Body of pancreas (tissue), 4 donors: Measurements from ENCODE around the gene SGCE. TPM values are rescaled to one million over a fixed set of nuclear protein-coding genes. Genes with fewer than 3 reads are reported as not detected.

Experiments used
- ATAC-seq: fragments of 150-250 bp; one replicate; pipeline ENCODE4 v1.9.1; 2016
- DNase-seq, 4 donors: peaks; one replicate each; pipeline ENCODE4 v3.0.0-alpha.2; 2019
- H3K27ac ChIP-seq, 4 donors: fragments of 200-600 bp; sonication (generic); 1 replicate in 3 of 4; 2 replicates in 1 of 4; pipeline versions ENCODE4 v1.5.1 to v1.6.1; 2016 to 2019; ENCODE audit warnings: mild to moderate bottlenecking in 1 of 4, mixed read lengths in 1 of 4, moderate library complexity in 1 of 4
- H3K27me3 ChIP-seq, 2 donors: fragments of 200-600 bp; sonication (generic); one replicate each; pipeline ENCODE4 v1.6.0; 2016; ENCODE audit warnings: mild to moderate bottlenecking in 1 of 2
- H3K36me3 ChIP-seq, 2 donors: fragments of 200-600 bp; sonication (generic); replicated peaks in 1 of 2; 2 replicates each; pipeline ENCODE4 v1.5.1; 2016; ENCODE audit warnings: low read depth in 2 of 2; ENCODE audit not compliant: insufficient read depth in 1 of 2
- H3K4me1 ChIP-seq: fragments of 200-600 bp; sonication (generic); one replicate; pipeline ENCODE4 v1.6.0; 2016
- H3K4me3 ChIP-seq, 2 donors: fragments of 200-600 bp; sonication (generic); 1 replicate in 1 of 2; 2 replicates in 1 of 2; pipeline ENCODE4 v1.5.1; 2016 to 2019
- H3K9me3 ChIP-seq, 3 donors: fragments of 200-600 bp; sonication (generic); 1 replicate in 2 of 3; 2 replicates in 1 of 3; pipeline ENCODE4 v1.5.1; 2016
- POLR2A ChIP-seq, 3 donors: fragments of 450-650 bp; IDR thresholded peaks; one replicate each; pipeline ENCODE4 v1.6.1; 2016; ENCODE audit warnings: antibody characterized with exemption in 3 of 3, mild to moderate bottlenecking in 2 of 3
- WGBS, 2 donors: methylation state at CpG; one replicate each; pipeline ENCODE4 v1.1.5; 2017; 5-methylcytosine and 5-hydroxymethylcytosine counted together
- intact Hi-C: fragments of 100-400 bp; cut with DNase I; formaldehyde crosslinking; loops from one replicate; pipeline ENCODE4 v1.15.1; 2023
- total RNA-seq, 2 donors: library from RNA; depleted of rRNA; stranded (reverse); fragments of >200 nt; gene quantifications; one replicate each; pipeline ENCODE4 v1.1.0, GENCODE V29; 2016
- TF ChIP-seq, protein P1 (sequence below), 7 experiments: fragments of 450-650 bp in 4 of 7; fragments of 200-600 bp in 3 of 7; sonication (generic) in 3 of 7; IDR thresholded peaks; one replicate each; pipeline ENCODE4 v1.5.1; 2016 to 2019; ENCODE audit warnings: antibody characterized with exemption in 7 of 7

The SGCE gene
- total RNA-seq, 2 donors from 2014 or later, result 48.1 to 55.3 TPM

DNA sequence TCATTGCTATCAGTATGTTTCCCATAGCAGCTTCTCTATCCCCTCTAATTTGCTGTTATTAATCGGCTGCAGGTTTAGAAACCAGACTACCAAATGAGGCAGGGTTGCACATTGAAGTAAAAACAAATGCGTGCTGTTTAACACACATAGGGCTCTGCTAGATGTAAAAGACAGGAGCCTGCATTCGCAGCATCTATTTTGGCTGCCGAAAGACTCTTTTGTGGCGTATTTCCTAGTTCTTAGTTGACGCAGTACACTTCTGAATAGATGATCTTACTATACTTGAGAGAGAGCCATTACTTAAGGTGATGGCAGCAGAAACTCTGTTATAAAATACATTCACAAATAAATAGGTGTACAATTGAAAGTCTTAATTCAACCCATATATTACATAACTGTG lies 21.4 kb downstream of the SGCE start:
- Histone ChIP-seq H3K36me3 (no peaks in the 10 kb centered on the region), H3K4me1 (no peaks in the 10 kb centered on the region), H3K27ac (no peak overlapping the region), H3K4me3 (no peak overlapping the region), H3K27me3 (no peaks in the 10 kb centered on the region), H3K9me3 (no peaks in the 10 kb centered on the region)
- TF ChIP-seq POLR2A (IDR thresholded peaks at IDR 0.05), result no peak
- TF ChIP-seq, protein P1, sequence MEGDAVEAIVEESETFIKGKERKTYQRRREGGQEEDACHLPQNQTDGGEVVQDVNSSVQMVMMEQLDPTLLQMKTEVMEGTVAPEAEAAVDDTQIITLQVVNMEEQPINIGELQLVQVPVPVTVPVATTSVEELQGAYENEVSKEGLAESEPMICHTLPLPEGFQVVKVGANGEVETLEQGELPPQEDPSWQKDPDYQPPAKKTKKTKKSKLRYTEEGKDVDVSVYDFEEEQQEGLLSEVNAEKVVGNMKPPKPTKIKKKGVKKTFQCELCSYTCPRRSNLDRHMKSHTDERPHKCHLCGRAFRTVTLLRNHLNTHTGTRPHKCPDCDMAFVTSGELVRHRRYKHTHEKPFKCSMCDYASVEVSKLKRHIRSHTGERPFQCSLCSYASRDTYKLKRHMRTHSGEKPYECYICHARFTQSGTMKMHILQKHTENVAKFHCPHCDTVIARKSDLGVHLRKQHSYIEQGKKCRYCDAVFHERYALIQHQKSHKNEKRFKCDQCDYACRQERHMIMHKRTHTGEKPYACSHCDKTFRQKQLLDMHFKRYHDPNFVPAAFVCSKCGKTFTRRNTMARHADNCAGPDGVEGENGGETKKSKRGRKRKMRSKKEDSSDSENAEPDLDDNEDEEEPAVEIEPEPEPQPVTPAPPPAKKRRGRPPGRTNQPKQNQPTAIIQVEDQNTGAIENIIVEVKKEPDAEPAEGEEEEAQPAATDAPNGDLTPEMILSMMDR (IDR thresholded peaks at IDR 0.05), result no peak
- 87 to 88% methylated on average over 6 of the region's 6 CpGs for WGBS, 2 donors
- ATAC-seq (no peak), DNase-seq (no peak)
- intact Hi-C loops, result no loop called here

DNA sequence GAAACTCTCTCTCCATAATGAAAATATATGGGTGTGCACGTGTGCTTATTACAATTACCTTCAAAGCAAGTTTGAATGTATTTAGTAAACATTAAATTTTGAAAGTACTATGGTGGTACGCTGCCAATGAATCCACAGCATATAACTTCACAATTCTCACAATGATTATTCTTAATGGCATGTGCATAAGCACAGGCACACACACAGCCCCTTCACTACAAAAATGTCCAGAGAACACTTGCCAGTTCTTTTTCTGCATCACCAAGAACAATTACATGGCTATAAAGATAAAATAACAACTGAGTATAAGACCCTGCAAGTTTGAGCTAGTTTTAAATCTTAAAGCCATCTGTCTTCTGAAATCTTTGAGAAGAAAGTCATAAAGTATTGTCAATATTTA lies 22.2 kb downstream of the SGCE start:
- Histone ChIP-seq H3K9me3 (no peaks in the 10 kb centered on the region), H3K27me3 (no peaks in the 10 kb centered on the region), H3K4me3 (no peak overlapping the region), H3K36me3 (no peaks in the 10 kb centered on the region), H3K4me1 (no peaks in the 10 kb centered on the region), H3K27ac (no peak overlapping the region)
- DNase-seq (no peak), ATAC-seq (no peak)
- intact Hi-C loops, result no loop called here
- WGBS, 2 donors, result 77 to 88% methylated on average over 2 of the region's 2 CpGs
- no peak for TF ChIP-seq POLR2A (IDR thresholded peaks at IDR 0.05)
- TF ChIP-seq, protein P1 (IDR thresholded peaks at IDR 0.05), result no peak

DNA sequence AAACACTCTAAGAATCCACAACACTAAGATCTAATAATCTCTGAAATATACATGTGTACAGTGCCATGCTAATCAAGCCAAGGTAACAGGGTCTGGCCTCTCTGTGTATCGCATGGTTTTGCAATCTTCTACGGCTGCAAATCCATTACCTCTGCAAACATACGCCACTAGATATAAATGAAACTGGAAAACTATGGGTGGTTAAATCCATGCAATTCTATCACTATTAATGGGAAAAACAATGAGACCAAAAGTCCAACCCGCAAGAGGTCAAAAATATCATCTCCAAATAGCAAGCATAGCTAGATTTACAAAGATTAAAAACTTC lies 23.0 kb downstream of the SGCE start:
- ATAC-seq, result no peak

DNA sequence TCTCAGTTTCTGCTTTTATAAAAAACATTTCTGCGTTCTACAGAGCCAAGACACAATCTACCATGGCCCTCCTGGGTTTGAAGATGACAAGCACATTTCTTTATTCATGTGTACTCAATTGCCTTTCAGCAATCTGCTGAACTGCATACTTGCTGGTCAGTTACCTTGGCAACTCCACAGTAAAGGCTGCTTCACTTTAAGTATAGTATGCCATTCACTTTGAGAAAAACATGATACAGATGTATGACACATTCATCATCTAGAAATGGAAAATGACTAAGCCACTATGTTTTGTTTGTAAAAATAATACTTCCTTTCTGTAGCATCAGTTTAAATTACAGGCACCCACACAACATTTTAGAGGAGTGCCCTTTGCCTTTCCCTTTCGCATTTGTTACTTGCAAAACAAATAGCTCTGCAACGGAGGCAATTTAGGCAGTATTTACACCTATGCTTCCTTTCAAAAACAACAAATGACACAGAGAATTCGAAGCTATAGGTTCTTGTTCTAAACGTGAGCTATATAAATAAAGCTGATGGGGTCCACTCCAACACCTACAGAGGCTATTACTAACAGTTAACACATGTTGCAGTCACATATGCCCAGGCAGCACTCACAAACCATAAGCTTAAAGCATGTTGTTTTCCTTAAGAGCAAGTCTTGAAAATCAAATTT lies 23.5 kb downstream of the SGCE start:
- peak overlapping the region in 1 of 4 donors; percentile 1 for H3K27ac ChIP-seq
- H3K27me3 ChIP-seq, result no peaks in the 10 kb centered on the region
- TF ChIP-seq, protein P1 (IDR thresholded peaks at IDR 0.05), result no peak
- no peak for TF ChIP-seq POLR2A (IDR thresholded peaks at IDR 0.05)
- H3K4me3 ChIP-seq, result no peak overlapping the region
- no peaks in the 10 kb centered on the region for H3K9me3 ChIP-seq
- WGBS, 2 donors, result 33 to 39% methylated on average over 5 of the region's 5 CpGs
- no peak for ATAC-seq
- H3K4me1 ChIP-seq, result no peaks in the 10 kb centered on the region
- no peaks in the 10 kb centered on the region for H3K36me3 ChIP-seq
- no peak for DNase-seq
- intact Hi-C loops, result no loop called here

More for the DNA sequence above, 23.0 kb downstream of the SGCE start:
- Histone ChIP-seq H3K4me3 (no peak overlapping the region), H3K36me3 (no peaks in the 10 kb centered on the region), H3K27me3 (no peaks in the 10 kb centered on the region), H3K27ac (peak overlapping the region in 1 of 4 donors; percentile 1), H3K9me3 (no peaks in the 10 kb centered on the region), H3K4me1 (no peaks in the 10 kb centered on the region)
- TF ChIP-seq POLR2A (IDR thresholded peaks at IDR 0.05), result no peak
- TF ChIP-seq, protein P1 (IDR thresholded peaks at IDR 0.05), result no peak
- 39% methylated on average over 4 of the region's 4 CpGs for WGBS, 2 donors
- intact Hi-C loops, result no loop called here
- no peak for DNase-seq

DNA sequence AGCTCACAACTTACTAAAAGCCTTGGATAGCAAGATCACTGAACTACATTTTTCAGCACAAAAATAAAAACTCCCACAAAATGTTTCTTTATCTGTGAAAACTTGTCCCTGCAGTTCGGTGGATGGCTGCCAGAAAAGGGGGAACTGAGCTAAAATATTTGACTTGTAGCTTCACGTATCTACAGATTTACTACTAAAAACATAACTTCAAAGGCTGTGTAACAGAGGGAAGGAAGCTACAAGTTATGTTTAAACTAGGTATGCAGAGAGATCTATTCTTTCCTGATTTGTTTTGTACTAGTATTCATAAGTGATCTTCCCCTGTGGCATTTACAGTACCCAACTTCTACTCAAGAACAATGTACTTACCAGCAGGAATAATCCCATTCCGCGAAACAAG lies 25.1 kb downstream of the SGCE start:
- Histone ChIP-seq H3K27me3 (no peaks in the 10 kb centered on the region), H3K4me1 (no peaks in the 10 kb centered on the region), H3K4me3 (no peak overlapping the region), H3K9me3 (no peaks in the 10 kb centered on the region), H3K27ac (no peak overlapping the region), H3K36me3 (no peaks in the 10 kb centered on the region)
- no peak for DNase-seq
- intact Hi-C loops, result no loop called here
- no peak for TF ChIP-seq POLR2A (IDR thresholded peaks at IDR 0.05)
- TF ChIP-seq, protein P1 (IDR thresholded peaks at IDR 0.05), result no peak
- ATAC-seq, result no peak
- 65 to 72% methylated on average over 4 of the region's 4 CpGs for WGBS, 2 donors
